Fibroblast of lung (primary cell): ENCODE measurements around the gene OLFML3. TPM values are rescaled to one million over a fixed set of nuclear protein-coding genes. Genes with fewer than 3 reads are reported as not detected.

Source experiments
- DNase-seq, 2 donors: peaks; one replicate each; pipeline versions ENCODE4 v3.0.0 to v3.0.0-alpha.2; 2010; ENCODE audit warnings: low read depth in 2 of 2
- H2AFZ ChIP-seq: 2 replicates; pipeline ENCODE4 v1.5.1; 2012; ENCODE audit warnings: low read length, control low read depth, inconsistent platforms
- H3K27ac ChIP-seq: 2 replicates; pipeline ENCODE4 v1.5.1; 2011; ENCODE audit warnings: low read length, control low read depth; ENCODE audit not compliant: insufficient read depth
- H3K27me3 ChIP-seq: 2 replicates; pipeline ENCODE4 v1.5.1; 2011; ENCODE audit warnings: mild to moderate bottlenecking, low read length; ENCODE audit not compliant: control insufficient read depth, insufficient read depth
- H3K36me3 ChIP-seq: 2 replicates; pipeline ENCODE4 v1.5.1; 2011; ENCODE audit warnings: low read length; ENCODE audit not compliant: control insufficient read depth, insufficient read depth
- H3K4me1 ChIP-seq: 2 replicates; pipeline ENCODE4 v1.5.1; 2011; ENCODE audit warnings: low read length; ENCODE audit not compliant: control insufficient read depth, insufficient read depth; ENCODE audit errors: extremely low read depth
- H3K4me2 ChIP-seq: 2 replicates; pipeline ENCODE4 v1.5.1; 2011; ENCODE audit warnings: low read length, control low read depth; ENCODE audit not compliant: insufficient read depth; ENCODE audit errors: extremely low read depth
- H3K4me3 ChIP-seq, 4 experiments: fragments of 200-600 bp in 1 of 4; sonication (generic) in 1 of 4; replicated peaks in 1 of 4; 2 replicates each; pipeline ENCODE4 v1.5.1; 2011 to 2016; ENCODE audit warnings: low read length in 4 of 4, low read depth in 3 of 4, mild to moderate bottlenecking in 3 of 4, control low read depth in 2 of 4, inconsistent platforms in 1 of 4, mixed read lengths in 1 of 4; ENCODE audit not compliant: insufficient read depth in 1 of 4; ENCODE audit errors: control extremely low read depth in 1 of 4
- H3K79me2 ChIP-seq: 2 replicates; pipeline ENCODE4 v1.5.1; 2012; ENCODE audit warnings: mild to moderate bottlenecking, low read length, inconsistent platforms; ENCODE audit not compliant: control insufficient read depth, insufficient read depth
- H3K9ac ChIP-seq: 2 replicates; pipeline ENCODE4 v1.5.1; 2011; ENCODE audit warnings: mild to moderate bottlenecking, low read length, control low read depth; ENCODE audit not compliant: insufficient read depth
- H3K9me3 ChIP-seq: 2 replicates; pipeline ENCODE4 v1.5.1; 2012; ENCODE audit warnings: low read depth, low read length; ENCODE audit not compliant: control insufficient read depth, insufficient read depth
- H4K20me1 ChIP-seq: 2 replicates; pipeline ENCODE4 v1.5.1; 2011; ENCODE audit warnings: low read length; ENCODE audit not compliant: control insufficient read depth, insufficient read depth; ENCODE audit errors: extremely low read depth
- EZH2 ChIP-seq: IDR thresholded peaks from 2 replicates; pipeline ENCODE4 v1.5.1; 2012; ENCODE audit warnings: low read length, control low read depth, mild to moderate bottlenecking; ENCODE audit errors: missing control alignments
- polyA plus RNA-seq, 2 donors: library from polyadenylated mRNA; depleted of rRNA in 1 of 2; stranded (reverse) in 1 of 2; unstranded in 1 of 2; fragments of >200 nt; gene quantifications; 2 replicates each; pipeline ENCODE4 v1.2.1, GENCODE V29; 2011 to 2012; ENCODE audit warnings: missing spikeins in 1 of 2
- total RNA-seq: library from RNA; depleted of rRNA; stranded (reverse); fragments of >200 nt; gene quantifications from 2 replicates; pipeline ENCODE4 v1.2.1, GENCODE V29; 2014
- TF ChIP-seq, protein P1 (sequence below), 2 donors: IDR thresholded peaks in 1 of 2; conservative IDR thresholded peaks in 1 of 2; 1 replicate in 1 of 2; 2 replicates in 1 of 2; pipeline ENCODE4 v1.5.1; 2011 to 2012; ENCODE audit warnings: low read length in 2 of 2, control low read depth in 1 of 2, inconsistent platforms in 1 of 2, low read depth in 1 of 2, mild to moderate bottlenecking in 1 of 2

OLFML3 gene
- total and polyA plus RNA-seq, 2 donors (not counting 1 experiment from before 2014, with no cell fraction given) = 68.0 to 133 TPM

DNA sequence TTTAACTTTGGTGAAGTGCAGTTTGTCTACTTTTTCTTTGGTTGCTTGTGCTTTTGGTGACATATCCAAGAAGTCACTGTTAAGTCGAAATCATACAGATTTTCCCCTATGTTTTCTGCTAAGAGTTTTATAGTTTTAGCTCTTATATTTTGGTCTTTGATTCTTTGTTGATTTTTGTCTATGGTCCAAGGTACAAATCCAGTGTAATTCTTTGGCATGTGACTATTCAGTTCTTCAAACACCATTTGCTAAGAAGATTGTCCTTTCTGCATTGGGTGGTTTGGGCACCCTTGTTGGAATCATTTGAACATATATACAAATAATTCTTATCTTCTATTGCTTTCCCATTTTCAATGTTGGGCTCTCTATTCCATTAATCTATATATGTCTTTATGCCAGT lies 33.9 kb upstream of the OLFML3 start:
- no peak overlapping the region for H3K4me2 ChIP-seq
- no peak overlapping the region for H2AFZ ChIP-seq
- H4K20me1 ChIP-seq = no peaks in the 10 kb centered on the region
- TF ChIP-seq, protein P1, sequence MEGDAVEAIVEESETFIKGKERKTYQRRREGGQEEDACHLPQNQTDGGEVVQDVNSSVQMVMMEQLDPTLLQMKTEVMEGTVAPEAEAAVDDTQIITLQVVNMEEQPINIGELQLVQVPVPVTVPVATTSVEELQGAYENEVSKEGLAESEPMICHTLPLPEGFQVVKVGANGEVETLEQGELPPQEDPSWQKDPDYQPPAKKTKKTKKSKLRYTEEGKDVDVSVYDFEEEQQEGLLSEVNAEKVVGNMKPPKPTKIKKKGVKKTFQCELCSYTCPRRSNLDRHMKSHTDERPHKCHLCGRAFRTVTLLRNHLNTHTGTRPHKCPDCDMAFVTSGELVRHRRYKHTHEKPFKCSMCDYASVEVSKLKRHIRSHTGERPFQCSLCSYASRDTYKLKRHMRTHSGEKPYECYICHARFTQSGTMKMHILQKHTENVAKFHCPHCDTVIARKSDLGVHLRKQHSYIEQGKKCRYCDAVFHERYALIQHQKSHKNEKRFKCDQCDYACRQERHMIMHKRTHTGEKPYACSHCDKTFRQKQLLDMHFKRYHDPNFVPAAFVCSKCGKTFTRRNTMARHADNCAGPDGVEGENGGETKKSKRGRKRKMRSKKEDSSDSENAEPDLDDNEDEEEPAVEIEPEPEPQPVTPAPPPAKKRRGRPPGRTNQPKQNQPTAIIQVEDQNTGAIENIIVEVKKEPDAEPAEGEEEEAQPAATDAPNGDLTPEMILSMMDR (conservative IDR thresholded peaks at IDR 0.05 in 1 of 2, IDR thresholded peaks at IDR 0.05 in 1 of 2; ENCODE audit: low read depth in 1 of 2, low read length in 2 of 2) = no peak
- no peak for TF ChIP-seq EZH2
- no peak overlapping the region for H3K9ac ChIP-seq
- H3K27me3 ChIP-seq = no peaks in the 10 kb centered on the region
- no peak overlapping the region for H3K4me3 ChIP-seq
- H3K79me2 ChIP-seq = peaks cover 20% of the 10 kb centered on the region
- no peak for DNase-seq
- H3K4me1 ChIP-seq = no peaks in the 10 kb centered on the region
- no peaks in the 10 kb centered on the region for H3K9me3 ChIP-seq
- no peak overlapping the region for H3K27ac ChIP-seq
- H3K36me3 ChIP-seq = peaks cover 5% of the 10 kb centered on the region

DNA sequence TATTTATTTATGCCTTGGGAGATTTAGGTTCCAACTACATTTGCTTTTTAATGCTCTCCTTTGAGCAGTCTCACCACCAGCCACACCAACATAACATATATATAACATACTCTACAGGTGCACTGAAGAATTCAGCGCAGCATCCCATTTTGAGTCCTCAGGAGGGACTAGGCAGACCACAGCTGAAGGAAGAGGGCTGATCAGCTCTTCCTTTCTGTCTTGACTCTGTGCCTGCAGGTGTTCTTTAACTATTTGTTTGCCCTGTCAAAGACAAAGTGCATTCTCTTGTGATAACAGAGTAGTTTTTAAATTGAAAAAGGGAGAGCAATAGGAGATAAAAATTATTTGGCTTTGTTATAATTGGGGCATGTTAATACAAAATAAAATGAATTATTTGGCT lies 33.2 kb upstream of the OLFML3 start:
- TF ChIP-seq, protein P1 (conservative IDR thresholded peaks at IDR 0.05 in 1 of 2, IDR thresholded peaks at IDR 0.05 in 1 of 2; ENCODE audit: low read depth in 1 of 2, low read length in 2 of 2) = no peak
- no peak for TF ChIP-seq EZH2
- Histone ChIP-seq H3K9me3 (no peaks in the 10 kb centered on the region), H3K4me1 (no peaks in the 10 kb centered on the region), H3K27ac (no peak overlapping the region), H3K9ac (no peak overlapping the region), H2AFZ (no peak overlapping the region), H3K27me3 (no peaks in the 10 kb centered on the region), H4K20me1 (no peaks in the 10 kb centered on the region), H3K79me2 (peaks cover 16% of the 10 kb centered on the region), H3K4me3 (no peak overlapping the region), H3K36me3 (no peaks in the 10 kb centered on the region), H3K4me2 (no peak overlapping the region)
- DNase-seq = no peak

- H3K9me3 ChIP-seq = no peaks in the 10 kb centered on the region
- H3K27ac ChIP-seq = no peak overlapping the region
- H3K9ac ChIP-seq = no peak overlapping the region
- no peaks in the 10 kb centered on the region for H3K27me3 ChIP-seq
- H3K4me1 ChIP-seq = no peaks in the 10 kb centered on the region
- H3K79me2 ChIP-seq = peaks cover 14% of the 10 kb centered on the region
- no peak overlapping the region for H3K4me3 ChIP-seq
- no peak overlapping the region for H2AFZ ChIP-seq
- no peak overlapping the region for H3K4me2 ChIP-seq
- peak; percentile 5 to 36 for DNase-seq
- TF ChIP-seq EZH2 = no peak
- TF ChIP-seq, protein P1 (conservative IDR thresholded peaks at IDR 0.05 in 1 of 2, IDR thresholded peaks at IDR 0.05 in 1 of 2; ENCODE audit: low read depth in 1 of 2, low read length in 2 of 2) = no peak
- H4K20me1 ChIP-seq = no peaks in the 10 kb centered on the region
- H3K36me3 ChIP-seq = no peaks in the 10 kb centered on the region
These were observed 32.4 kb upstream of the OLFML3 start for GRCh38 chr1:113946678-113947387.
